22Rv1 (cell line): ENCODE data around the gene RNF113A.

ENCODE experiments used
- CTCF ChIP-seq: fragments of 450-650 bp; IDR thresholded peaks from 2 replicates; pipeline ENCODE4 v1.5.1; 2017; ENCODE audit warnings: mild to moderate bottlenecking
- ZFX ChIP-seq: fragments of 450-650 bp; IDR thresholded peaks from 2 replicates; pipeline ENCODE4 v1.6.1; 2017; ENCODE audit warnings: antibody characterized with exemption, borderline replicate concordance

DNA sequence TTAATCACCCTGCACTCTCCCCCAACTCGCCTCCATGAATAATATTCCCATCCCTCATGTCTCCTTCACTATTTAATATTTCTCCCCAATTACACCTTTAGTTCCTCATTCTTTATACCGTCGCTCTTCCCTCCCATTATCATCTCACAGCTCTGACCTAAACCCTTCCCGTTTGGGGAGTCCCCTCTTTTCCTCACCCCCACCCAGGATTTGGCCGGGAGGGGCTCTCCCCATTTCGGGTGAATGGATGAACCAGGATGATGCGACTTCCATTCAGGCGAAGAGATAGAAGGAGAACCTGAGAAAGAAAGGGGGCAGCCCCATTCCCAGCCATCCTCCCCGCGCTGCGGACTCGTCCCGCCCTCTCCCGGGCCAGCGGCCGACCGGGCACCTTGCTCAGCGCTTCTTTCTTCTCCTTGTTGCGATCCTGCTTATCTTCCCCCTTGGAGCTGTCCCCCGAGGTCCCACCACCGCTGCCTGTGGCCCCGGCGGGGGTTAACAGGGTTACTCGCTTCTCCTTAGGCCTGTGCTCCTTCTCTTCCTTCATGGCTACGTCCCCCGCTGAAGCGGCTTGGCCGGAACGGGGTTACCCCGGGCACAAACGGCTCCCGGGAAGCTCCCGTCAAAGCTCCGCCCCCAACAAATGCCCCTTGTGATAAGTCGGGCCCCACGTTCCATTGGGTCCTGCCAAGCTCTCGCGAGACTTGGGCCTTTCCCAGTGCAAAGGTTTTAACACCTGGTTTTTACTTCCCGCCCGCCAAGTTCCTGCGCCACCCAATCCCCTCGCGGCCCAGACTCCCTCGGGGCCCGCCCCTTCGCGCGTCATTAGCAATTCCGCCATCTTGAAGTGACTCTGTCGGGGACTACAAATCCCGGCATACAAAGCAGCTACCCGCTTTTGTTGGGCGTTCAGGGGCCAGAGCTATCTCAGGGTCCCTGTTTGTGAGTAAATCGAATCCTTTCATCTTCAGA, 18.9 kb downstream of the RNF113A start, which contains the start of gene UPF3B:
- TF ChIP-seq CTCF (no peak), ZFX (no peak)
